H1 (cell line): ENCODE data around the gene CORO1C. TPM values are rescaled to one million over a fixed set of nuclear protein-coding genes. Genes with fewer than 3 reads are reported as not detected.

Source experiments
- CTCF ChIA-PET: fragments of 300-600 bp; sonication (Branson Sonifier 250); formaldehyde crosslinking; loops from one replicate; lab custom pipeline; 2021; ENCODE audit not compliant: partially characterized antibody; lab: Charles Lee
- POLR2A ChIA-PET: fragments of 300-600 bp; sonication (Branson Sonifier 250); formaldehyde crosslinking; loops from one replicate; lab custom pipeline; 2021; ENCODE audit warnings: inconsistent platforms; ENCODE audit not compliant: partially characterized antibody; lab: Charles Lee
- DNase-seq, 2 experiments: peaks; one replicate each; pipeline versions ENCODE4 v3.0.0 to v3.0.0-alpha.2; 2010 to 2022; ENCODE audit warnings: low spot score in 2 of 2, low read depth in 1 of 2, mixed read lengths in 1 of 2
- FAIRE-seq: peaks from 2 replicates; lab custom pipeline; 2011; peaks lifted over from hg19 to GRCh38; lab: Jason Lieb, UNC
- H2AFZ ChIP-seq: 2 replicates; pipeline ENCODE4 v1.8.1; 2012; ENCODE audit warnings: low read length, inconsistent platforms
- H2AK5ac ChIP-seq: 2 replicates; pipeline ENCODE4 v1.6.1; 2013; ENCODE audit warnings: low read depth, low read length
- H2BK120ac ChIP-seq: replicated peaks from 2 replicates; pipeline ENCODE3; 2013; ENCODE audit warnings: low read depth, low read length, inconsistent platforms
- H2BK12ac ChIP-seq: 2 replicates; pipeline ENCODE4 v1.6.1; 2013; ENCODE audit warnings: low read depth, low read length
- H2BK15ac ChIP-seq: 2 replicates; pipeline ENCODE4 v1.6.1; 2013; ENCODE audit warnings: low read length
- H2BK20ac ChIP-seq: 2 replicates; pipeline ENCODE4 v1.6.1; 2013; ENCODE audit warnings: low read length
- H2BK5ac ChIP-seq: 2 replicates; pipeline ENCODE4 v1.6.1; 2013; ENCODE audit warnings: low read depth, low read length
- H3K14ac ChIP-seq: 2 replicates; pipeline ENCODE4 v1.6.1; 2013; ENCODE audit warnings: inconsistent platforms; ENCODE audit not compliant: insufficient read length
- H3K18ac ChIP-seq: 2 replicates; pipeline ENCODE4 v1.6.1; 2013; ENCODE audit warnings: low read length; ENCODE audit errors: extremely low read depth
- H3K23ac ChIP-seq: 2 replicates; pipeline ENCODE4 v1.6.1; 2013; ENCODE audit warnings: inconsistent platforms; ENCODE audit not compliant: insufficient read length
- H3K23me2 ChIP-seq: 2 replicates; pipeline ENCODE4 v1.6.1; 2013; ENCODE audit warnings: low read depth, low read length
- H3K27ac ChIP-seq: 2 replicates; pipeline ENCODE4 v1.6.1; 2011; ENCODE audit warnings: low read depth, low read length, inconsistent platforms
- H3K27me3 ChIP-seq, 4 experiments: replicated peaks in 1 of 4; 1 replicate in 1 of 4; 2 replicates in 3 of 4; pipeline versions ENCODE4 v1.6.1 to v1.8.1; 2011 to 2013; ENCODE audit warnings: low read length in 3 of 4, mild to moderate bottlenecking in 3 of 4, inconsistent platforms in 2 of 4, mixed read lengths in 2 of 4, moderate library complexity in 1 of 4; ENCODE audit not compliant: control insufficient read depth in 3 of 4, insufficient read depth in 3 of 4; ENCODE audit errors: extremely low read depth in 1 of 4
- H3K36me3 ChIP-seq, 4 experiments: 2 replicates each; pipeline versions ENCODE4 v1.6.1 to v1.8.1; 2011 to 2013; ENCODE audit warnings: mild to moderate bottlenecking in 4 of 4, low read length in 3 of 4, moderate library complexity in 2 of 4, control low read depth in 1 of 4, inconsistent platforms in 1 of 4; ENCODE audit not compliant: insufficient read depth in 4 of 4, control insufficient read depth in 2 of 4
- H3K4ac ChIP-seq: replicated peaks from 2 replicates; pipeline ENCODE3; 2013; ENCODE audit warnings: low read length, low read depth, mixed read lengths, inconsistent platforms; ENCODE audit not compliant: insufficient read length
- H3K4me1 ChIP-seq, 4 experiments: replicated peaks in 1 of 4; 1 replicate in 1 of 4; 2 replicates in 3 of 4; pipeline versions ENCODE4 v1.6.1 to v1.8.1; 2011 to 2013; ENCODE audit warnings: low read length in 3 of 4, inconsistent platforms in 2 of 4, mixed read lengths in 1 of 4; ENCODE audit not compliant: insufficient read depth in 4 of 4, control insufficient read depth in 3 of 4
- H3K4me2 ChIP-seq, 2 experiments: 2 replicates each; pipeline versions ENCODE4 v1.6.1 to v1.8.1; 2011 to 2013; ENCODE audit warnings: low read depth in 2 of 2, low read length in 2 of 2, control low read depth in 1 of 2, inconsistent platforms in 1 of 2, mild to moderate bottlenecking in 1 of 2; ENCODE audit not compliant: insufficient read depth in 1 of 2
- H3K4me3 ChIP-seq, 4 experiments: fragments of 200-600, 300-600 bp in 1 of 4; sonication (generic), shearing (Covaris generic), sonication (Bioruptor Twin) in 1 of 4; 2 replicates each; pipeline versions ENCODE4 v1.5.1 to v1.8.1; 2011 to 2016; ENCODE audit warnings: low read length in 4 of 4, low read depth in 3 of 4, control low read depth in 2 of 4, inconsistent platforms in 2 of 4, mild to moderate bottlenecking in 2 of 4, mixed read lengths in 1 of 4, moderate library complexity in 1 of 4; ENCODE audit not compliant: insufficient read depth in 2 of 4; ENCODE audit errors: extremely low read depth in 1 of 4
- H3K56ac ChIP-seq: replicated peaks from 2 replicates; pipeline ENCODE3; 2013; ENCODE audit warnings: low read depth, mild to moderate bottlenecking, mixed read lengths, low read length, inconsistent platforms; ENCODE audit not compliant: insufficient read length
- H3K79me1 ChIP-seq: 2 replicates; pipeline ENCODE4 v1.6.1; 2013; ENCODE audit warnings: low read depth, low read length, control low read depth
- H3K79me2 ChIP-seq, 2 experiments: 2 replicates each; pipeline versions ENCODE4 v1.6.1 to v1.8.1; 2012 to 2013; ENCODE audit warnings: low read length in 2 of 2, mild to moderate bottlenecking in 2 of 2, inconsistent platforms in 1 of 2; ENCODE audit not compliant: insufficient read depth in 2 of 2, control insufficient read depth in 1 of 2
- H3K9ac ChIP-seq, 4 experiments: replicated peaks in 1 of 4; 1 replicate in 1 of 4; 2 replicates in 3 of 4; pipeline versions ENCODE4 v1.6.1 to v1.8.1; 2011 to 2013; ENCODE audit warnings: low read depth in 3 of 4, low read length in 3 of 4, control low read depth in 2 of 4, mild to moderate bottlenecking in 2 of 4, moderate library complexity in 2 of 4, inconsistent platforms in 1 of 4; ENCODE audit errors: extremely low read depth in 1 of 4
- H3K9me3 ChIP-seq, 2 experiments: 2 replicates each; pipeline versions ENCODE4 v1.6.1 to v1.8.1; 2012 to 2013; ENCODE audit warnings: mild to moderate bottlenecking in 2 of 2, moderate library complexity in 2 of 2, control low read depth in 1 of 2, inconsistent platforms in 1 of 2, low read depth in 1 of 2, low read length in 1 of 2, mixed read lengths in 1 of 2; ENCODE audit not compliant: insufficient read depth in 2 of 2
- H4K20me1 ChIP-seq, 2 experiments: replicated peaks in 1 of 2; 2 replicates each; pipeline versions ENCODE3 to v1.8.1; 2011 to 2013; ENCODE audit warnings: inconsistent platforms in 2 of 2, low read length in 2 of 2, mild to moderate bottlenecking in 1 of 2; ENCODE audit not compliant: insufficient read depth in 2 of 2, control insufficient read depth in 1 of 2
- H4K5ac ChIP-seq: 2 replicates; pipeline ENCODE4 v1.6.1; 2013; ENCODE audit warnings: low read length, low read depth, mixed read lengths, inconsistent platforms; ENCODE audit not compliant: insufficient read length
- H4K8ac ChIP-seq: 2 replicates; pipeline ENCODE4 v1.8.0; 2013; ENCODE audit warnings: mild to moderate bottlenecking, moderate library complexity, low read length, inconsistent platforms; ENCODE audit not compliant: insufficient read depth; ENCODE audit errors: extremely low read depth
- H4K91ac ChIP-seq: replicated peaks from 2 replicates; pipeline ENCODE3; 2013; ENCODE audit warnings: low read length, mixed read lengths, inconsistent platforms; ENCODE audit not compliant: insufficient read length
- CBX5 ChIP-seq: fragments of 300-800, 300-1000 bp; sonication (generic); IDR thresholded peaks from 2 replicates; pipeline ENCODE4 v1.7.1; 2016; ENCODE audit warnings: antibody characterized with exemption, low read length, low read depth
- CHD1 ChIP-seq: IDR thresholded peaks from 2 replicates; pipeline ENCODE4 v1.6.1; 2012; ENCODE audit warnings: low read depth, low read length, improper control_type of control experiment
- EZH2 ChIP-seq: fragments of 200-600 bp; sonication (generic); IDR thresholded peaks from 2 replicates; pipeline ENCODE4 v1.7.1; 2012; ENCODE audit warnings: low read depth, mild to moderate bottlenecking, moderate library complexity, low read length, inconsistent platforms; ENCODE audit not compliant: severe bottlenecking
- POU5F1 ChIP-seq: IDR thresholded peaks from 2 replicates; pipeline ENCODE4 v1.6.1; 2011; ENCODE audit warnings: low read depth, mild to moderate bottlenecking, low read length, moderate library complexity
- RAD21 ChIP-seq, 2 experiments: IDR thresholded peaks in 1 of 2; conservative IDR thresholded peaks in 1 of 2; 2 replicates each; pipeline ENCODE4 v1.6.1; 2011; ENCODE audit warnings: low read depth in 2 of 2, low read length in 2 of 2, improper control_type of control experiment in 1 of 2, inconsistent platforms in 1 of 2, mild to moderate bottlenecking in 1 of 2, moderate library complexity in 1 of 2
- SAP30 ChIP-seq: fragments of 300-600 bp; sonication (generic); IDR thresholded peaks from 2 replicates; pipeline ENCODE4 v1.7.1; 2012; ENCODE audit warnings: low read length, moderate library complexity, mild to moderate bottlenecking, inconsistent platforms; ENCODE audit not compliant: insufficient read depth, insufficient replicate concordance
- SUZ12 ChIP-seq: fragments of 200-600 bp; sonication (generic); IDR thresholded peaks from 2 replicates; pipeline ENCODE4 v1.6.1; 2012; ENCODE audit warnings: mild to moderate bottlenecking, inconsistent platforms, low read length, moderate library complexity, mixed read lengths
- TCF12 ChIP-seq: IDR thresholded peaks from 2 replicates; pipeline ENCODE4 v1.6.1; 2011; ENCODE audit warnings: low read depth, mild to moderate bottlenecking, low read length
- WGBS, 2 experiments: shearing (Covaris generic) in 1 of 2; methylation state at CpG; one replicate each; pipeline versions ENCODE4 v1.1.6 to v1.1.7; 2013 to 2015; ENCODE audit warnings: low lambda C conversion rate in 2 of 2, mixed read lengths in 2 of 2, inconsistent platforms in 1 of 2, low coverage in 1 of 2, missing lambda C conversion rate in 1 of 2; ENCODE audit not compliant: insufficient replicate concordance in 2 of 2, insufficient coverage in 1 of 2, insufficient read length in 1 of 2; ENCODE audit errors: extremely low coverage in 1 of 2, missing lambda C conversion rate in 1 of 2; 5-methylcytosine and 5-hydroxymethylcytosine counted together
- polyA plus RNA-seq, 7 experiments: library from polyadenylated mRNA; depleted of rRNA in 3 of 7; stranded (reverse) in 5 of 7; unstranded in 2 of 7; fragments of >200 nt in 5 of 7; fragments of 200-250 nt in 2 of 7; gene quantifications; 1 replicate in 5 of 7; 2 replicates in 1 of 7; 4 replicates in 1 of 7; pipeline versions ENCODE4 v1.2.1 to v1.2.3, GENCODE V29; 2011 to 2013; ENCODE audit warnings: missing spikeins in 2 of 7, mixed read lengths in 2 of 7
- total RNA-seq: library from RNA; stranded (reverse); fragmentation: NEBNext Ultra II Directional; extraction: Animal tissue kit (Norgen Biotek cat#: 25700); gene quantifications from 2 replicates; pipeline ENCODE4 v1.2.1, GENCODE V29; 2021
- TF ChIP-seq, protein P1 (sequence below), 3 experiments: IDR thresholded peaks; 1 replicate in 2 of 3; 2 replicates in 1 of 3; pipeline versions ENCODE4 v1.5.1 to v1.6.1; 2011; ENCODE audit warnings: low read length in 3 of 3, mild to moderate bottlenecking in 3 of 3, inconsistent platforms in 2 of 3, low read depth in 1 of 3, moderate library complexity in 1 of 3; ENCODE audit not compliant: insufficient read depth in 1 of 3; ENCODE audit errors: control extremely low read depth in 1 of 3

CORO1C gene
- total and polyA plus RNA-seq, 2 of the 8 experiments (the other 6 are each of a cell fraction or from before 2014, with no cell fraction given), result 72.7 to 120 TPM

- WGBS, 2 experiments, result 85% methylated on average over 9 of the region's 11 CpGs; no CpG with 5 or more reads in 1 of the 2 experiments
- Histone ChIP-seq H3K79me2 (no peaks in the 10 kb centered on the region), H2BK12ac (no peak overlapping the region; the same call in 1 of the 2 replicates), H3K23me2 (peaks cover 8% of the 10 kb centered on the region), H2BK5ac (no peak overlapping the region), H3K56ac (no peak overlapping the region), H3K4ac (no peak overlapping the region), H3K14ac (no peak overlapping the region), H3K4me1 (peaks cover 0 to 15% (median 2%) of the 10 kb centered on the region in 4 experiments; a peak in 4 of 7 replicates), H3K36me3 (no peaks in the 10 kb centered on the region), H2BK20ac (0 out of 2 replicates have a peak overlapping the region, but pooled peaks have one; percentile 32), H2BK120ac (no peak overlapping the region), H3K18ac (no peak overlapping the region), H4K8ac (no peak overlapping the region), H3K9me3 (no peaks in the 10 kb centered on the region), H3K4me2 (no peak overlapping the region), H3K4me3 (no peak overlapping the region), H2AFZ (no peak overlapping the region), H4K20me1 (peaks cover 0 to 4% of the 10 kb centered on the region in 2 experiments), H4K5ac (no peak overlapping the region), H3K27me3 (no peaks in the 10 kb centered on the region), H2BK15ac (no peak overlapping the region; the same call in 1 of the 2 replicates), H2AK5ac (no peak overlapping the region), H3K9ac (no peak overlapping the region), H3K27ac (no peak overlapping the region), H4K91ac (no peak overlapping the region), H3K79me1 (no peaks in the 10 kb centered on the region; the same call in 1 of the 2 replicates), H3K23ac (no peak overlapping the region)
- no peak for DNase-seq
- no peak for FAIRE-seq
- CTCF ChIA-PET, result interaction anchor here (0.6 to 6.3 kb wide), 20 partner anchors 11 to 322 kb away, joined by 3 to 59 read pairs (median 4); partner anchors contain the start of gene ALKBH2
- POLR2A ChIA-PET, result interaction anchor here (0.8 to 1.1 kb wide), 2 partner anchors 12 to 150 kb away, joined by 3 read pairs; no protein-coding TSS in a partner anchor
- no peak for TF ChIP-seq CBX5
- TF ChIP-seq POU5F1, result no peak
- TF ChIP-seq RAD21 (IDR thresholded peaks at IDR 0.05 in 1 of 2, conservative IDR thresholded peaks at IDR 0.05 in 1 of 2; ENCODE audit: low read depth in 2 of 2, low read length in 2 of 2), result peak in 1 of 2 experiments; percentile 34; a peak in 2 of 4 replicates
- no peak for TF ChIP-seq EZH2
- TF ChIP-seq SAP30, result no peak
- TF ChIP-seq SUZ12, result no peak
- TF ChIP-seq, protein P1, sequence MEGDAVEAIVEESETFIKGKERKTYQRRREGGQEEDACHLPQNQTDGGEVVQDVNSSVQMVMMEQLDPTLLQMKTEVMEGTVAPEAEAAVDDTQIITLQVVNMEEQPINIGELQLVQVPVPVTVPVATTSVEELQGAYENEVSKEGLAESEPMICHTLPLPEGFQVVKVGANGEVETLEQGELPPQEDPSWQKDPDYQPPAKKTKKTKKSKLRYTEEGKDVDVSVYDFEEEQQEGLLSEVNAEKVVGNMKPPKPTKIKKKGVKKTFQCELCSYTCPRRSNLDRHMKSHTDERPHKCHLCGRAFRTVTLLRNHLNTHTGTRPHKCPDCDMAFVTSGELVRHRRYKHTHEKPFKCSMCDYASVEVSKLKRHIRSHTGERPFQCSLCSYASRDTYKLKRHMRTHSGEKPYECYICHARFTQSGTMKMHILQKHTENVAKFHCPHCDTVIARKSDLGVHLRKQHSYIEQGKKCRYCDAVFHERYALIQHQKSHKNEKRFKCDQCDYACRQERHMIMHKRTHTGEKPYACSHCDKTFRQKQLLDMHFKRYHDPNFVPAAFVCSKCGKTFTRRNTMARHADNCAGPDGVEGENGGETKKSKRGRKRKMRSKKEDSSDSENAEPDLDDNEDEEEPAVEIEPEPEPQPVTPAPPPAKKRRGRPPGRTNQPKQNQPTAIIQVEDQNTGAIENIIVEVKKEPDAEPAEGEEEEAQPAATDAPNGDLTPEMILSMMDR (IDR thresholded peaks at IDR 0.05; ENCODE audit: control extremely low read depth in 1 of 3, insufficient read depth in 1 of 3, low read depth in 1 of 3, low read length in 3 of 3), result peak in 2 of 3 experiments; percentile 18 to 29; a peak in 2 of 4 replicates
- no peak for TF ChIP-seq CHD1
- TF ChIP-seq TCF12, result no peak
These were observed 39.0 kb upstream of the CORO1C start for GRCh38 chr12:108770269-108770829.
